Measurements from ENCODE around the gene TRPV3.
"Not testable (repeated sequence)": the region's sequence is repeated elsewhere in the genome, so short reads cannot be mapped to it uniquely, and the experiment has no call there.

TRPV3 gene

DNA sequence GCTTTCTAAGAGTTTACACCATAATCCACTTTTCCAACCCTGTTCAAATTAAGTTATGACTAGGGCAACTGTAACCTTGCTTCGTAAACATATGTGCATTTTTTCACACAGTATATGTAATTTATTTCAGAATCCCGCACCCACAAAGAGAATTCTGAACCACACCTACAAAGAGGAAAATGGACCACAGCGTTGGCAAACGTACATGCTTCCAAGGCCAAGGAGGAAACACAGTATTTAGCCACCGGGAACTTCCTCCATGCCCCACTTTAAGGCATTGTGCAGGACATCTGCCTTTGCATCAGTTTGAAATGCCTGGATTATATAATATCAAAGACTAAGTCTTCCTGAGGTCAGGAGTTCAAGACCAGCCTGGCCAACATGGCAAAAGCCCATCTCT lies 88.1 kb downstream of the TRPV3 start:
- FAIRE-seq: no peak

DNA sequence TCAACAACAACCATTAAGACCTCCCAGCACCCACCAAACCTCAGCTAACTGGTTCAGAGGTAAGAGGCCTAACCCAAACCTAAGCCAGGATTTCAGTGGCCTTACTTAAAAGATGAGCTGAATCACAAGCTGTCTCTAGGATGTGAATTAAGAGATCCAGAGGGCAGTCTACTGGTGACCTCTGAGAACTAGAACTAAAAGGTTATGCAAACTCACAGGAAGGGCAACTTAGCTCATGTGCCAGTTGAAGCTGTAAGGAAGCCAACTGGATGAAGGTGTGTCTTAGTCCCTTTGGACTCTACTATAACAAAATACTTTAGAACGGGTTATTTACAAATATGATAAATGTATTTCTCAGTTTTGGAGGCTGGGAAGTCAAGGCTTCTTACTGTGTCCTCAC lies 91.3 kb downstream of the TRPV3 start:
- not testable (repeated sequence) for FAIRE-seq

All from G401.6 (cell line).